B cell (primary cell): ENCODE measurements around the gene COPS4.

ENCODE experiments used
- EZH2 ChIP-seq: IDR thresholded peaks from 2 replicates; pipeline ENCODE4 v1.6.1; 2012; ENCODE audit warnings: borderline replicate concordance, low read depth, mild to moderate bottlenecking, moderate library complexity, low read length; ENCODE audit not compliant: insufficient read depth, poor library complexity, severe bottlenecking
- TF ChIP-seq, protein P1 (sequence below): fragments of 200-600 bp; IDR thresholded peaks from one replicate; pipeline ENCODE4 v1.8.0; 2022; ENCODE audit warnings: antibody characterized with exemption, mild to moderate bottlenecking

DNA sequence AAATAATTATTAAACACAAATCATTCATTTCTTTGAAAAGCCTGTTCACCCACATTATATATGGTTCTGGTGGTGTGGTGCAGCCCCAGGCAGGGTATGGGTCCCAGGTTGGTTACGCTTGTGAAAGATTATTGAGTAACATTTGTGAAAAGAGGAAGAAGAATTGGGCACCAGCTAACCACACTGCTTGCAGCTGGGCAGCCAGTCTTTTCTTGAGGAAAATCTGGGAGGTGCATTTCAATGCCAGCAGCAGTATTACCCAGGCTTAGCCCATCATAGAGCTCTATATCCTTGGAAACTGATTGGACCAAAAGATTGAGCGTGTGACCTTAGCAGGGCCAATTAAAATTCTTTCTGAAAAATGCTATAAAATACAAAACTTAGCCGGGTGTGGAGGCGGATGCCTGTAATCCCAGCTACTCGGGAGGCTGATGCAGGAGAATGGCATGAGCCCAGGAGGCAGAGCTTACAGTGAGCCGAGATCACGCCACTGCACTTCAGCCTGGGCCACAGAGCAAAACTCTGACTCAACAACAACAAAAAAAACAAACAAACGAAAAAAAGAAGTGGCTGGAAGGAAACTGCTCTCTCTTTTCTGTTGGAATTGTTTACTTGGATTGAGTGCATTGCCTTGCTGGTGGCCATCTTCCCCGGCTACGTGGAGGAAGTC, 89.3 kb downstream of the COPS4 start:
- TF ChIP-seq, protein P1, sequence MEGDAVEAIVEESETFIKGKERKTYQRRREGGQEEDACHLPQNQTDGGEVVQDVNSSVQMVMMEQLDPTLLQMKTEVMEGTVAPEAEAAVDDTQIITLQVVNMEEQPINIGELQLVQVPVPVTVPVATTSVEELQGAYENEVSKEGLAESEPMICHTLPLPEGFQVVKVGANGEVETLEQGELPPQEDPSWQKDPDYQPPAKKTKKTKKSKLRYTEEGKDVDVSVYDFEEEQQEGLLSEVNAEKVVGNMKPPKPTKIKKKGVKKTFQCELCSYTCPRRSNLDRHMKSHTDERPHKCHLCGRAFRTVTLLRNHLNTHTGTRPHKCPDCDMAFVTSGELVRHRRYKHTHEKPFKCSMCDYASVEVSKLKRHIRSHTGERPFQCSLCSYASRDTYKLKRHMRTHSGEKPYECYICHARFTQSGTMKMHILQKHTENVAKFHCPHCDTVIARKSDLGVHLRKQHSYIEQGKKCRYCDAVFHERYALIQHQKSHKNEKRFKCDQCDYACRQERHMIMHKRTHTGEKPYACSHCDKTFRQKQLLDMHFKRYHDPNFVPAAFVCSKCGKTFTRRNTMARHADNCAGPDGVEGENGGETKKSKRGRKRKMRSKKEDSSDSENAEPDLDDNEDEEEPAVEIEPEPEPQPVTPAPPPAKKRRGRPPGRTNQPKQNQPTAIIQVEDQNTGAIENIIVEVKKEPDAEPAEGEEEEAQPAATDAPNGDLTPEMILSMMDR, result no peak
- no peak for TF ChIP-seq EZH2
